HepG2 (cell line): ENCODE data around the gene PITX3. TPM values are rescaled to one million over a fixed set of nuclear protein-coding genes. Genes with fewer than 3 reads are reported as not detected.

ENCODE experiments used
- DR1 ChIP-seq: sonication (generic); formaldehyde crosslinking; IDR thresholded peaks from 2 replicates; pipeline ENCODE4 v1.8.0; 2021; ENCODE audit warnings: mild to moderate bottlenecking, missing genetic modification reagents, inconsistent platforms
- DRAP1 ChIP-seq: IDR thresholded peaks from 2 replicates; pipeline ENCODE4 v1.6.1; 2016; ENCODE audit warnings: missing genetic modification reagents, missing compliant biosample characterization
- KDM2A ChIP-seq: sonication (generic); formaldehyde crosslinking; IDR thresholded peaks from 2 replicates; pipeline ENCODE4 v1.4.0; 2020; ENCODE audit warnings: low read depth, missing genetic modification reagents, borderline replicate concordance
- NFATC3 ChIP-seq: sonication (generic); formaldehyde crosslinking; IDR thresholded peaks from 2 replicates; pipeline ENCODE4 v1.5.1; 2020; ENCODE audit warnings: mild to moderate bottlenecking, missing genetic modification reagents
- SMC3 ChIP-seq: IDR thresholded peaks from 2 replicates; pipeline ENCODE4 v1.6.1; 2011; ENCODE audit warnings: low read length, improper control_type of control experiment
- SRSF9 ChIP-seq: fragments of 200-400 bp; formaldehyde crosslinking; IDR thresholded peaks from 2 replicates; pipeline ENCODE4 v1.6.1; 2018; ENCODE audit warnings: borderline replicate concordance, mild to moderate bottlenecking, low read depth, low read length; ENCODE audit not compliant: insufficient read depth, poor library complexity, severe bottlenecking
- TBP ChIP-seq: sonication (generic); formaldehyde crosslinking; IDR thresholded peaks from 2 replicates; pipeline ENCODE4 v1.5.0; 2020; ENCODE audit warnings: missing genetic modification reagents
- TFAP4 ChIP-seq: sonication (generic); IDR thresholded peaks from 2 replicates; pipeline ENCODE4 v1.6.1; 2016; ENCODE audit warnings: low read depth, borderline replicate concordance
- ZNF142 ChIP-seq: sonication (generic); formaldehyde crosslinking; IDR thresholded peaks from 2 replicates; pipeline ENCODE4 v1.4.0; 2020; ENCODE audit warnings: missing genetic modification reagents
- ZNF713 ChIP-seq: sonication (generic); formaldehyde crosslinking; IDR thresholded peaks from 2 replicates; pipeline ENCODE4 v1.4.0; 2020; ENCODE audit warnings: mild to moderate bottlenecking, missing genetic modification reagents
- ZXDC ChIP-seq: sonication (generic); formaldehyde crosslinking; IDR thresholded peaks from 2 replicates; pipeline ENCODE4 v1.5.0; 2020; ENCODE audit warnings: mild to moderate bottlenecking, missing genetic modification reagents
- polyA plus RNA-seq, 8 experiments: library from polyadenylated mRNA; depleted of rRNA in 3 of 8; stranded (reverse) in 7 of 8; unstranded in 1 of 8; fragments of >200 nt; fragmentation: Illumina TruSeq in 4 of 8; extraction: Trizol in 4 of 8; gene quantifications; 2 replicates each; pipeline versions ENCODE4 v1.2.1 to v1.2.3, GENCODE V29; 2011 to 2016; ENCODE audit warnings: low read depth in 4 of 8, missing spikeins in 1 of 8, mixed read lengths in 1 of 8; ENCODE audit not compliant: insufficient read depth in 1 of 8
- total RNA-seq, 5 experiments: library from RNA; depleted of rRNA; stranded (reverse); fragments of >200 nt; fragmentation: Illumina TruSeq; extraction: Trizol; gene quantifications; 2 replicates each; pipeline ENCODE4 v1.2.3, GENCODE V29; 2016; ENCODE audit warnings: low read depth in 1 of 5
- TF ChIP-seq, protein P1 (sequence below): conservative IDR thresholded peaks from 2 replicates; pipeline ENCODE4 v1.6.1; 2018; ENCODE audit warnings: missing genetic modification reagents
- TF ChIP-seq, protein P2 (sequence below): sonication (generic); formaldehyde crosslinking; IDR thresholded peaks from 2 replicates; pipeline ENCODE4 v1.8.1; 2023; ENCODE audit warnings: mild to moderate bottlenecking, missing genetic modification reagents, borderline replicate concordance

Gene PITX3
- total and polyA plus RNA-seq, 2 of the 13 experiments (the other 11 are each of a cell fraction or from before 2014, with no cell fraction given) = not detected

- TF ChIP-seq ZNF142 (CRISPR knock-in tag) = peak; percentile 68; the same call in 1 of the 2 replicates
- peak; percentile 57; the same call in 1 of the 2 replicates for TF ChIP-seq TFAP4
- TF ChIP-seq, protein P1, sequence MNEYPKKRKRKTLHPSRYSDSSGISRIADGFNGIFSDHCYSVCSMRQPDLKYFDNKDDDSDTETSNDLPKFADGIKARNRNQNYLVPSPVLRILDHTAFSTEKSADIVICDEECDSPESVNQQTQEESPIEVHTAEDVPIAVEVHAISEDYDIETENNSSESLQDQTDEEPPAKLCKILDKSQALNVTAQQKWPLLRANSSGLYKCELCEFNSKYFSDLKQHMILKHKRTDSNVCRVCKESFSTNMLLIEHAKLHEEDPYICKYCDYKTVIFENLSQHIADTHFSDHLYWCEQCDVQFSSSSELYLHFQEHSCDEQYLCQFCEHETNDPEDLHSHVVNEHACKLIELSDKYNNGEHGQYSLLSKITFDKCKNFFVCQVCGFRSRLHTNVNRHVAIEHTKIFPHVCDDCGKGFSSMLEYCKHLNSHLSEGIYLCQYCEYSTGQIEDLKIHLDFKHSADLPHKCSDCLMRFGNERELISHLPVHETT (CRISPR knock-in tag) = no peak; the same call in 1 of the 2 replicates
- no peak for TF ChIP-seq TBP
- TF ChIP-seq SMC3 = no peak
- peak; percentile 83 for TF ChIP-seq KDM2A (CRISPR knock-in tag)
- peak; percentile 78; the same call in 1 of the 2 replicates for TF ChIP-seq ZXDC (CRISPR knock-in tag)
- TF ChIP-seq DR1 (CRISPR knock-in tag) = no peak
- no peak for TF ChIP-seq ZNF713 (CRISPR knock-in tag)
- TF ChIP-seq NFATC3 (CRISPR knock-in tag) = peak; percentile 76; the same call in 1 of the 2 replicates
- TF ChIP-seq DRAP1 (CRISPR knock-in tag) = peak; percentile 64
- TF ChIP-seq, protein P2, sequence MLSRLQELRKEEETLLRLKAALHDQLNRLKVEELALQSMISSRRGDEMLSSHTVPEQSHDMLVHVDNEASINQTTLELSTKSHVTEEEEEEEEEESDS = peak; percentile 56; the same call in 1 of the 2 replicates
- TF ChIP-seq SRSF9 = no peak
Observed at GRCh38 chr10:102225646-102226541, 15.4 kb downstream of the PITX3 start, which contains the start of gene ELOVL3 (continued).
